ENCODE measurements around the gene ADAM12. TPM values are rescaled to one million over a fixed set of nuclear protein-coding genes. Genes with fewer than 3 reads are reported as not detected.

Gene ADAM12
- total RNA-seq, 2 experiments from 2014 or later, result 1.2 to 1.5 TPM

- CTCF ChIA-PET, result no interaction called here
- no peaks in the 10 kb centered on the region for H3K27me3 Mint-ChIP-seq
- DNase-seq (no peak), ATAC-seq (ENCODE audit: poor library complexity) (no peak)
- no peak overlapping the region for H3K4me3 Mint-ChIP-seq
- H3K27ac ChIP-seq (ENCODE audit: low read depth in 1 of 2, low read length in 2 of 2), result no peak overlapping the region
- no peaks in the 10 kb centered on the region for H3K9me3 Mint-ChIP-seq
- H3K9me3 ChIP-seq (ENCODE audit: control insufficient read depth in 1 of 2, insufficient read depth in 1 of 2, low read length in 2 of 2), result no peaks in the 10 kb centered on the region
- H3K27ac Mint-ChIP-seq, result no peak overlapping the region
- no peaks in the 10 kb centered on the region for H3K27me3 ChIP-seq (ENCODE audit: control insufficient read depth in 1 of 2, insufficient read depth in 2 of 2, low read length in 2 of 2)
- no peak overlapping the region for H3K4me3 ChIP-seq (ENCODE audit: low read length)
- H3K4me1 ChIP-seq (ENCODE audit: insufficient read depth, low read length), result no peaks in the 10 kb centered on the region
- H3K36me3 Mint-ChIP-seq (ENCODE audit: low read depth), result no peaks in the 10 kb centered on the region
- POLR2A ChIA-PET, result no interaction called here
- H3K4me1 Mint-ChIP-seq (ENCODE audit: low read depth), result no peaks in the 10 kb centered on the region
- no peak for TF ChIP-seq CTCF (IDR thresholded peaks at IDR 0.05)
- H3K36me3 ChIP-seq (ENCODE audit: insufficient read depth, low read length), result no peaks in the 10 kb centered on the region
- intact Hi-C loops (cut with DNase I, micrococcal nuclease), result no loop called here
Measured at GRCh38 chr10:126317751-126318150, 70.5 kb downstream of the ADAM12 start.

DNA sequence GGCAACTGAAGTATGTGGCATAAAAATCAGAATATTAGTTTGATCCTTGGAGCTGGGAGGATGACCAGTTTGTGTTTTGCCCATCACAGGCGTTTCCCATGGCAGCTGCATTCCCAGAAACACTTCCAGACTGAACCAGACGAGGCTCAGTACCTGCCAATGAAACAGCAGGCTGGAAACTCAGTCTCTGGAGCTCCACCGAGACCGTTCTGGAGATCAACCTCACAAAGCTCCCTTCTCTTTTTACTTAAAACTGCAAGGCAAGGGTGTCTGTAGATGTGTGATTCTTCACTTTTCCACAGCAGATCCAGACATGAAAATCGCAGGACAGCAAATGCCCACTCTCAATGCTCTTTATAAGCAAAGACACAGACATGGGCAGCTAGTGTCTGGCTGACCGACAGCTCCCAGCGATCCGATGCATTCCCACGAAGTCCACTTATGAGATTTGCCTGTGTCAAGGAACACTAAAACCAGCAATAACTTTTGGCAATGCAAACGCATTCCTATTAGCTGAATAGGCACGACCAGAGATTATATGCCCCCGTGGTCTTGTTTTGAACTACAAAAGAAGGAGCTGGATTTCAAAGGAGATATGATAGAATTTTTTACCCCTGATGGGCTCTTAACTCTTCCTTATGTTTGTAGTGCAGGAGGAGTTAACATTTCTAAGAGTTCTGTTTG, 72.6 kb downstream of the ADAM12 start:
- TF ChIP-seq CTCF (IDR thresholded peaks at IDR 0.05), result no peak
- no peaks in the 10 kb centered on the region for H3K9me3 Mint-ChIP-seq
- Histone ChIP-seq H3K4me3 (ENCODE audit: low read length) (no peak overlapping the region), H3K27me3 (ENCODE audit: control insufficient read depth in 1 of 2, insufficient read depth in 2 of 2, low read length in 2 of 2) (no peaks in the 10 kb centered on the region), H3K36me3 (ENCODE audit: insufficient read depth, low read length) (no peaks in the 10 kb centered on the region), H3K9me3 (ENCODE audit: control insufficient read depth in 1 of 2, insufficient read depth in 1 of 2, low read length in 2 of 2) (no peaks in the 10 kb centered on the region), H3K4me1 (ENCODE audit: insufficient read depth, low read length) (no peaks in the 10 kb centered on the region), H3K27ac (ENCODE audit: low read depth in 1 of 2, low read length in 2 of 2) (no peak overlapping the region)
- H3K4me3 Mint-ChIP-seq, result no peak overlapping the region
- no peak overlapping the region for H3K27ac Mint-ChIP-seq
- H3K36me3 Mint-ChIP-seq (ENCODE audit: low read depth), result no peaks in the 10 kb centered on the region
- ChIA-PET CTCF (no interaction called here), POLR2A (no interaction called here)
- H3K4me1 Mint-ChIP-seq (ENCODE audit: low read depth), result no peaks in the 10 kb centered on the region
- ATAC-seq (ENCODE audit: poor library complexity), result no peak
- intact Hi-C loops (cut with DNase I, micrococcal nuclease), result no loop called here
- DNase-seq, result no peak
- H3K27me3 Mint-ChIP-seq, result no peaks in the 10 kb centered on the region

DNA sequence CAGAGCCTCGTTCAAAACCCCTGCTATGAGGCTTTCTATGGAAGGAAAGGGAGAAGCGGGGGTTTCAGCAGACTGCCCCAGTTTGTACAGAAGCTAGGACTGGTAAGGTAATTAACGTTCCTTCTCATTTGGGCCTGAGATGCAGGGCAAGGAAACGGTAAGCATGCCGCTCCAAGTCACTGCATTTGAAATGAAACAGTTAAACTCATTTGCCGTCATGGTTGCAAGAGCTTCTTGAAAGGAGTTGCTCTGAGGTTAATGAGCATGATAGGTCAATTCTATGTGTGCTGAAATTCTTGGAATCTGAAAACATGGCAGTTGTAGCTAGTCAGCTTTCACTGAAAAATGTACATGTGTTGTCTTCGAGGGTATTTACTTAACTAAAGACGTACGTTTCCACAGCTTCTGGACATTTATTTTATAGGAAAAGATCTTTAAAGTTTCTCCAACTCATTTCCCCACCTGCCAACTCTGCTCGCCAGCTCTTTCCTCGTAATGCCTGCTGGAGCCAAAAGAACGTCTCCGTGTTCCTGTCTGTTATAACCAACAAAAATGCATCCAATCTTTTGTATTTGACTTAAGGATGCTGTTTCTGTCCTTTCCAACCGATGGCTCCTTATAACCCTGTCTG, 73.3 kb downstream of the ADAM12 start:
- POLR2A ChIA-PET, result no interaction called here
- H3K4me3 Mint-ChIP-seq, result no peak overlapping the region
- DNase-seq (no peak), ATAC-seq (ENCODE audit: poor library complexity) (no peak)
- H3K36me3 ChIP-seq (ENCODE audit: insufficient read depth, low read length), result no peaks in the 10 kb centered on the region
- no peak overlapping the region for H3K27ac ChIP-seq (ENCODE audit: low read depth in 1 of 2, low read length in 2 of 2)
- H3K36me3 Mint-ChIP-seq (ENCODE audit: low read depth), result no peaks in the 10 kb centered on the region
- no peak for TF ChIP-seq CTCF (IDR thresholded peaks at IDR 0.05)
- CTCF ChIA-PET, result no interaction called here
- H3K9me3 Mint-ChIP-seq, result no peaks in the 10 kb centered on the region
- no peaks in the 10 kb centered on the region for H3K4me1 ChIP-seq (ENCODE audit: insufficient read depth, low read length)
- H3K4me1 Mint-ChIP-seq (ENCODE audit: low read depth), result no peaks in the 10 kb centered on the region
- H3K4me3 ChIP-seq (ENCODE audit: low read length), result no peak overlapping the region
- no peak overlapping the region for H3K27ac Mint-ChIP-seq
- intact Hi-C loops (cut with DNase I, micrococcal nuclease), result no loop called here
- H3K9me3 ChIP-seq (ENCODE audit: control insufficient read depth in 1 of 2, insufficient read depth in 1 of 2, low read length in 2 of 2), result no peaks in the 10 kb centered on the region
- H3K27me3 ChIP-seq (ENCODE audit: control insufficient read depth in 1 of 2, insufficient read depth in 2 of 2, low read length in 2 of 2), result no peaks in the 10 kb centered on the region
- no peaks in the 10 kb centered on the region for H3K27me3 Mint-ChIP-seq

All from CD4-positive, alpha-beta T cell (primary cell).